ENCODE data around the gene FAM107B.

Gene FAM107B

DNA sequence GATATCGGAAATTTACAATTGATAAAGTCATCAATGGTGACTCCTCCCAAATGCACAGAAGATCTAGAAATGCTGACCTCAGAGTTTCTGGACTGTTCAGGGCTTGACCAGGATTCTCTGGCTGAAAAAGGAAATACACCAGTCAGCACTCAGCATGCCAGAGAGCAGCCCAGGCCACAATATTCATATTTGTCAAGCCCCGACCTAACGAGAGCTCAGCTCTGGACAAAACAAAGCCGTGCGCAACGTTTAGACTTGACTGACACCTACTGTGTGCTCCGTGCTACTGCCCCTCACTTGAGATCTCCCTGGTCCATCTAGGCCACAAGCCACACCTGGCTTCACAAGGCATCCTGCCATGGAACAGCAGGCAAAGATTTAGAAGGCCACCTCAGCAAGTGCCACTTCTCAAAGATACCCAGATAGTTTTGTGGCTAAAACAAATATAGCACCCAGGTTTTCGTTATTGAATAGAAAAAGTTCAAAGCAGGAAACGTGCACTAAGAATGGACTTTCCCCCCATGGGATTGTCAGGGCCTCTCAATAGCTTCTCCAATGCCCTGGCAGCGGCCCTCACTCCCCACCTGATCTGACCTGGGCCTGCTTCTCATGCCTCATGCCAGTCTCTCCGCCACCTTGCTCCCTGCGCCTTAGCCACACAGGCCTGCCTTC, 218.3 kb downstream of the FAM107B start:
- DNase-seq (ENCODE audit: low read depth in 2 of 2), result no peak

DNA sequence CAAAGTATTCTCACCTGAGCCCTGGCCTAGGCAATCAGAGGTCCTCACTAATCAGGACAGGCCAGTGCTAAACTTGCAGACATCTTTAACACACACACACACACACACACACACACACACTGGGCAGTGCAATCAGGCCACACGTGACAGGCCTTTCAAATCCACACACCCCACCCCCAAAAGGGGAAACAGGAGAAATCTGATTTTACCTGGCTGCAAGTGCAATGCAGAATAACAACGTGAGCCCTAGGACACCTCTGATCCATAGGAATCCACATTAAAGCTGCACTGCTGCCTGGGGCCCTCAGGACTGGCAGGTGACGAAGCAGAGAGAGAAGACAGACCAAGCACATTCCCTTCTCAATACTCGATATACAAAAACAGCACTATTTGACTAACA, 218.9 kb downstream of the FAM107B start:
- no peak for DNase-seq (ENCODE audit: low read depth in 2 of 2)

DNA sequence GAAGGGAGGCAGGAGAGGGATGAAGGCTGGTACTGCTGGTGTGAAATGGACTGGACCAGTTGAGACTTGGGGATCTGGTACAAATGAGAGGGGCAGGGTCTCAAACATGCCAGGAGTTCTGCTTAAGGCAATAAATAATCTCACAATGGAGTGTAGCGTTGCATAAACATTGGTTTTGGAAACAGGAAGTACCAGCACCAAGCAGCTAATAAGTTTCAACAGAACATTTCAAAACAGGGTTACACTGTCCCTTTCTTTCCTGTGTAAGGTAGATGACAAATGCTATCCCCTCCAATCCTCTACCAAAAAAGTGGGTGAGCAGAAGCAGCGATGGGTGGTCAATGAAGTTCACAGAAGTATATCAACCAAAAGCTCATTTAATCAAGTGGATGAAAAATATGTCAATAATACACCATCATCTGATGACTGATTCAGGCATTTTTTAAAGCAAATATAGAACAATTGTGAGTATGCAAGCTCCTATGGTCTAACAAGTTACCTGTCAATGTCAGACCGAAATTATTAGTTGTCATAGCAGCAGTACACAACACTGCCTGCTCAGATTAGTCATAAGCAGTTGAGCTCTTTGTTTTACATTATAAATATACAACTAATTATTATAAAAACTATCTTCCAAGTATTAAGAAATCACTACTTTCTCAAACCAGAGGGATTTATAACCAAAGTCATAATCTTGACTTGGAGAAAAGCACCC, 220.0 kb downstream of the FAM107B start:
- DNase-seq (ENCODE audit: low read depth in 2 of 2), result no peak

DNA sequence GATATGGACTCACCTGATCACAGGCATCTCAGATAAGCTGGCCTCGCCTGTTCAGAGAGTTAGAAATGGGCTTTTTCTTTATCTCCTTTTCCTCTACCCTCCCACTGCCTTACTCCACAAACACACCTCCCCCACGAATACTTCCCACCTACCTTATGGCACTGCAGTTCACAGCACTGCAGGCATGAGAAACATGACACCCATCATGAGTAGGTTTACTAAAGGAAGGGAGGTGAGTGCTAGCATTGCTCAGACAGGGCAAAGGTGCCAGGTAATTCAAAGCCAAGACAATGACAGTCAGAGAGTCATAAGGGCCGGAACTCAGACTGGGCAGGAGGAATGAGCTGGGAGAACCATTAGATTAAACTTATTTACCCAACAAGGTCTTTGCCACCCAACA, 220.6 kb downstream of the FAM107B start:
- DNase-seq (ENCODE audit: low read depth in 2 of 2), result no peak

DNA sequence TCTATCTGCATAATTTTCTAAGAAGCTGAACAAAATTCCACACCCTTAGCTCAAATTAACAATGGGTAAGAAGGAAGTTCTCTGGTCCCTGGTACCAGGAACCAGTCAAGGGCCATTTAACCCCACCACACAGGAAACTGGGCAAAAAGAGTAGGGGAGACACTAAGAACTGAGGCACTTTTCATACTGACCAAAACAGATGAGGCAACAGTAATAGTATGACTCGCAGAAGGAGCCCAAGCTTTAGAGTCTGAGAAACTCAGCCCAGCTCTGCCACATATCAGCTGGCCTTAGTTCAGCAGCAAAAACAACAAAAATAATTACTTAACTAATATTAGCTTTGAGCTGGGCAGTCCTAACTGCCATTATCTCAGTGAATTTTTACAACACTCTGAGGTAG, 221.2 kb downstream of the FAM107B start:
- DNase-seq (ENCODE audit: low read depth in 2 of 2), result no peak

DNA sequence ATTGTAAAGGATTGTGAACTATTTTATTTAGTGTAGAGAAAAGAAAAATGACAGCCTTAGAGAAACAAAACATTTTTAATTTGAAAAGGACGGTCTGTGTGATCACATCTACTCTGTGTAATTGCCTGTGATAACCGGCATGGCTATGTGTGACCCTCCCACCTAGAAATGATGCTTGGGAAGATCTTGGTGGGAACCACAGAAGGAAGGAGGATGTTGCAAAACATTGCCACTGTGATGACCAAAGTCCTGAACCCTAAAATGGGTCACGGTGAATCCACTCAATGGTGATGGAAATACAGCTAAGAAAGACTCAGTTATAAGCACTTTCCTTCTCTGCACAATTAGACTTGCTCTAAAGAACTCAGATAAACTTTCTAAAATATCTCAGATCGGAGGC, 222.7 kb downstream of the FAM107B start:
- DNase-seq (ENCODE audit: low read depth in 2 of 2), result no peak

DNA sequence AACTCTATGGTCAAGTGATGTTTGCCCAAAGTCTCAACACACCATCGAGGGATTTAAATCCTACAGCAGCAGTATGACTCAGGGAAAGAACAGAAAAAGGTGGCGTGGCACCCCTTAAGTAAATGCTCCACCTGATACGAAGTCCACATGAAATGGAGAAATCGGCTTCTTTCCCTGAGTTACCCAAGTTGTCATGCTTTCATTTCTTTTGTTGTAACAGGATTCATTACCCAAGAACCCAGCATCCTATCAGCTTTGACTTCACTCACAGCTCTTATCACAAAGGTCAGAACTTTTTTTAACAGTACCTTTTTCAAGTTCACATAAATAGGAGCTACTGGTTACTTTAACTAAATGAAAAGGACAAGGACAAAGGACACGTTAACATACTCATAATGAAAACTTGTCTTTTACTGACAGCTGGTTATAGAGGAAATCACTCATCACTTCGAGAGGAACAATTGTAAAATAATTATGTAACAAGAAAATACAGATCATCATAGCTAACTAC, 224.2 kb downstream of the FAM107B start:
- no peak for DNase-seq (ENCODE audit: low read depth in 2 of 2)

DNA sequence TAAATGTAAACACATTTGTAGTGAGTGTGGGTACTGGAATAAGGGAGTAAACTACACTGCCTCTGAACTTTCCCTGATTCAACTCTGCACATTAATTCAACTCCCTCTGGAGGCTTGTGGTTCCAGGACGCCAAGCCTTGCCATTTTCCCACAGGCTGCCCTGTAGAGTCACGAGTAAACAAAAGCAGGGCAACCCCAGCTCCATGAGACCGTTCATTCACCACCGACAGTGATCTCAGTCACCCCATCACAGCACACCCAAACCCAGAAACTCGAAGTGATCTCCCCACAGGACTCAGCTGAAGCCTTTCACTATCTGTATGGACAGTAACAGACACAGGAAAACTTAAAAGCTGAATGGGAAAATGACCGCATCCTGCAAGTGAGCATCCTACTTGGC, 225.2 kb downstream of the FAM107B start:
- no peak for DNase-seq (ENCODE audit: low read depth in 2 of 2)

DNA sequence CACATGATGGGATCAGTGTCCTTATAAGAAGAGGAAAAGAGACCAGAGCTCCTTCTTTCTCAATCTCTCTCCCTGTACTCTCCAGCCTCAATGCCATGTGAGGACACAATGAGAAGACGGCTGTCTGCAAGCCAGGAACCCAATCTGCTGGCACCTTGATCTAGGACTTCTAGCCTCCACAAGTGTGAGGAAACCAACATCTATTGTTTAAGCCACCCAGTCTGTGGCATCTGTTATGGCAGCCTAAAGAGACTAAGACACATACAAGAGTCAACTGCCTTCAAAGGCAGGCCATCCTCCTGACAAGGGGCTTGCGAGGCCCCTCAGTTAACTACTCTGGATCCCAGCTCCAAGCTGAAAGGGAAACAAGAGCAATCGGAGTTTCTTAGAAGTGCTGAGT, 225.7 kb downstream of the FAM107B start:
- DNase-seq (ENCODE audit: low read depth in 2 of 2), result no peak

DNA sequence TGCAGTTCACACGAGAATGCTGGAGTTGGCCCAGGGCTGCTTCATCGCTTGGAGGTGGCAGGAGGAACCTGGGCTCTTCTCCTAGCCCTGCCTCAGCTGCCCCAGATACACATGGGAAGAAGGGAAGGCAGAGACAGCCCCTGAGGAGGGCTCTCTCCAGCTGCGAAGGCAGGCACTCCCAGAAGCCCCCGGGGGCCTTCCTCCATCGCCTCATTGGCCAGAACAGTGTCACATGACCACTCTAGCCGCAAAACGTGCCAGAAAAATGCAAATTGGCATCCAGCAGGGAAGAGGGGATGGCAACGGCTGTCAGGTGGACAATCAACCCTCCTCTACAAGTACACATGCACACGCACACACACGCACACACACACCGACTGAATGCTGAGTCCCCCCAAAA, 226.2 kb downstream of the FAM107B start:
- DNase-seq (ENCODE audit: low read depth in 2 of 2), result no peak

DNA sequence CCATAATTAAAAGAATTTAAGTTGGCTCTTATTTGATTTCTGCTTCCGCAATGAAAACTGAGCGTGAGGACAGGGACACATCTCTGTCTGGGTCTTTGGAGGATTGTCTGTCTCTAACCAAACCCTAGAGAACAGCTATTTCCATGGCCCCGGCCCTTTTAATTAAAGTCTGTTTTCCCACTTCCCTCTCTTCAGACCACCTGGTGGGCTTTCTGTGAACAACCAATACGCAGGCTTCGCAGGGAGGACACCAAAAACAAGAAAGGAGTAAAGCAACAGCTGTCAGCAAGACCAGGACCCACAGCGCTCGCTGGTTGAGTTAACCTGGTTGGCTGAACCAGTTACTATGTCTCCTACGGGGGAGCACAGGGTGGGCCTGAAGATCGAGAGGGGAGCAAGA, 226.9 kb downstream of the FAM107B start:
- DNase-seq (ENCODE audit: low read depth in 2 of 2), result no peak

DNA sequence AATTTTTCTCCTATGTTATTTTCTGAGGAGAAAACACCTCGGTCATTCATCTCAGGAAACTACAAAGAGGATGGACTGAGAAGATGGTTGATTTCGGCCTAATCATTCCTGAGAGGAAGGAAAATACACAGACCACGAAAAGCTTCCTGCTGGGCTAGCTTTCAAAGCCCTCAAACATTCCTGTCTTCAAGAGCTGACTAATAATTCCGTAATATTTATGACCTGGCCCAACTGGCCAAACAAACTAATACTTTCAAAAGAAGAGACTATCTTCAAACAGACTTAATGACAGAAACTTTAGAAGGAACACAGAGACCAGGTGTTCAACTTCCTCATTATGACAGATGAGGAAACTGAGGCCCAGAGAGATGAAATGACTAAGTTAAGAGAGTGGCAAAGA, 228.9 kb downstream of the FAM107B start:
- no peak for DNase-seq (ENCODE audit: low read depth in 2 of 2)

DNA sequence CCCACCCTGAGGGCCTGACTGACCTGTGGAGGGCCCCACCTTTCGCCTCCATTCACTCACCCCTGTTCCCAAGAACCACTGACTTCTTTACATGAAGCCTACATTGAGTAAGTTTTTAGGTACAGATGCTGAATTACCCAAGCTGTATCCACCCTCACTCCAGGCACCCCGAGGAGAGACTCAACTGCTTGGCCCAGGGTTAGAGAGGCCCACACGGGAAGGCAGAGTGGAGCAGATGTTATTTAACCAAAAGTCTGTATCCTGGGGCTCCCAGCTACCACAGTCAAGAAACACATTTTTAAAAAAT, 230.8 kb downstream of the FAM107B start:
- no peak for DNase-seq (ENCODE audit: low read depth in 2 of 2)

DNA sequence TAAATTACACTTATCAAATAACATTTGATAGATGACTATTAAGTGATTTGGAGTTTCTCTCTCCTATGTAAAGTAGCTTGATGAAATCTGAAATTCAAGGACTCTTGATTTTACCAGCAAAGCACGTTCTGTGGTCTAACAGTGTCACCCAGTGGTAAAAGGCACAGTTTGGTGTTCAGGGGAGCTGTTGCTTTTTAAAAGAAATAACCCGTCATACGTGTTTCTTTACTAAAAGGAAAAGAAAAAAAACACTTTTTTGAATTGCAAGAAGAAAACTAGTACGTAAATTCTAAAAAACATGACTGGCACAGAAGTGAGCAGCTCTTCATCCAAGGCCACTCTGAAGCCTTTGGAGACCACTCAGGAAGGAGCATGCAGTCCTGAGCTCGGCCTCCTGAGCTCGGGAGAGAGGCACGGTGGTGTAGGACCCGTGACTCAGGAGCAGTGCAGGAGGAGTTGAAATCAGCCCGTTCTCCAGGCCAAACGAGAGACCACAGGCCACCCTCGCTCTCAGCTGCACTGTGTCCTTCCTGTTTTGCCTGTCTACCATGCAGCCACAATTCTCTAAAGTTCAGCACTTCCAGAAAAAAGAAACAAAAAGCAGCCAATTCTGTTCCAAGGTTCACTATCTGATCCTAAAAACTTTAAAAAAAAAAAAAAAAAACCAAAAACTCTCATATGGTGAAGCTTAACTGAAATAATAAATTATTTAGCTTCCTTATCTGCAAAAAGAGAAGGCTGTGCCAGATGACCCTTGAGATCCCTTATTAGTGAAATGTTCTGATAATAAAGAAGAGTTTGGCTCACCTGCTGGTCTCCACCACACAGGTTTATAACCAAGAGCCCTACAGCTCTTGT, 231.4 kb downstream of the FAM107B start:
- no peak for DNase-seq (ENCODE audit: low read depth in 2 of 2)

DNA sequence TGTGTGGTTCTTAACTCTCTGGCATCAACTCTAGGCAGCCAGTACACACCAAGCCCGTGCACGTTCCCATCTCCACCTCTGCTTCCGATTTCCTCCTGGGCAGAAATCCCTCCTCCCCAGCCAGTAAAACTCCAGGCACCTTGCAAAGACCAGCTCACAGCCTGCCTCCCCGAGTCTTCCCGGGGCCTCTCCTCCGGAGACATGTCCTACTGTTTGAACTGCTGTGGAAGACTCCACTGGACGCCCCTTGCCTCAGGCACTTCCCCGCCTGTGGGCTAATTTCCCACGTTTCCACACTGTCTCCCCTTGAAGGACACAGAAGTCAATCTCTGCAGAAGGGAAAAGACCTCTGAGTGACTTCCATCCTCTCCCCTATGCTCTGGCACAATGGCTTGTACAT, 233.3 kb downstream of the FAM107B start:
- DNase-seq (ENCODE audit: low read depth in 2 of 2), result no peak

DNA sequence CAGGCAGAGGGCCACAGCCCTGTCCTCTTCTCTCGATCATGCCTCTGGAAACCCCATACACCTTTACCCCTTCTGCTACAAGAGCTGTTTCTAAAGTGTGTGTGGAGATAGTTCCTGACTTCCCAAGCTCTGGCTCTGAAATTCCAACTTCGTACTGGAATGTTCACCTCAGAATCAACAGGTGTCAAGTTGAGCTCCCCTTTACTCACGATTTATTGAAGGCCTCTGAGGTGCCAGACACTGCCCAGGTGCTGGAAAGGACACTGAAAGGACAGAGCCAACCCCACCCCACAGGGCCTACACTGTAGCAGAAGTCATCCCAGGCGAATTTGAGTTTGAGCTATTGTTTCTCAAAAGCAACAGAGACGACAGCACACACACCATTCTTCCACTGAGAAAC, 234.1 kb downstream of the FAM107B start:
- no peak for DNase-seq (ENCODE audit: low read depth in 2 of 2)

DNA sequence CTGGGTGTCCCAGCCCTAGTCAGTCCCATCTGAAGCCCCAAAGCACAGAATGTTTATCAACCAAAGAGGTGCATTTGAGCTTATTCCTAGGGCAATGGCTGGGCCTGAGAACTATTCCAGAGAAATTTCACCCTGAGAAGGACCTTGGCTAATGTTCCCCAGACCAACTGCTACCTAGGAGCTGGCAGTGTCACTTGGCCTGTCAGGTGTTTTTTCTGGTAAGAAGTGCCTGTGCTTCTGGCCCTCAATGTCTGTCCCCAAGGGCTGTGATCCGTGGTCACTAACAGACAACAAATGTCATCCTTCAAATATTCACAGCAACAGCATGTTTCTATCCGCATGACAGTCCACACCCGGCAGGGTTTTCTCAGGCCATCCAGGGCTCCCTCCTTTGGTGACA, 234.6 kb downstream of the FAM107B start:
- no peak for DNase-seq (ENCODE audit: low read depth in 2 of 2)

DNA sequence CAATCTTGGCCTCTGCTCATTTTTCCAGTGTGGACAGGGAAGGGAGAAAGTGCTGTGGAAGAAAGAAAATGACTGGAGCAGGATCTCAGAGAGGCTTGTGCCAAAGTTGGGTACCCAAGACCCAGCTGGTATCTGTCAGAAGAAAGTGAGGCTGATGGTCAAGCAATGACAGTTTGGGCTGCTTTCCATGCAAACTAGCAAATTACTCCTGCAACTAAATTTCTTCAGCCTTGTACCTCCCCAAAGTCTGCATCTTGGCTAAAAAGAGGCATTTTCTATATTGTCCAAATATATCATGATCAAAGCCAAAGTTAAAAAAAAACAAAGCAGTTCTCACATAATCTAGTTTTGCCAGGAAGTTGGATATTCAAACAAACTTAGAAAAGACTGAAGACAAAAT, 235.5 kb downstream of the FAM107B start:
- no peak for DNase-seq (ENCODE audit: low read depth in 2 of 2)

DNA sequence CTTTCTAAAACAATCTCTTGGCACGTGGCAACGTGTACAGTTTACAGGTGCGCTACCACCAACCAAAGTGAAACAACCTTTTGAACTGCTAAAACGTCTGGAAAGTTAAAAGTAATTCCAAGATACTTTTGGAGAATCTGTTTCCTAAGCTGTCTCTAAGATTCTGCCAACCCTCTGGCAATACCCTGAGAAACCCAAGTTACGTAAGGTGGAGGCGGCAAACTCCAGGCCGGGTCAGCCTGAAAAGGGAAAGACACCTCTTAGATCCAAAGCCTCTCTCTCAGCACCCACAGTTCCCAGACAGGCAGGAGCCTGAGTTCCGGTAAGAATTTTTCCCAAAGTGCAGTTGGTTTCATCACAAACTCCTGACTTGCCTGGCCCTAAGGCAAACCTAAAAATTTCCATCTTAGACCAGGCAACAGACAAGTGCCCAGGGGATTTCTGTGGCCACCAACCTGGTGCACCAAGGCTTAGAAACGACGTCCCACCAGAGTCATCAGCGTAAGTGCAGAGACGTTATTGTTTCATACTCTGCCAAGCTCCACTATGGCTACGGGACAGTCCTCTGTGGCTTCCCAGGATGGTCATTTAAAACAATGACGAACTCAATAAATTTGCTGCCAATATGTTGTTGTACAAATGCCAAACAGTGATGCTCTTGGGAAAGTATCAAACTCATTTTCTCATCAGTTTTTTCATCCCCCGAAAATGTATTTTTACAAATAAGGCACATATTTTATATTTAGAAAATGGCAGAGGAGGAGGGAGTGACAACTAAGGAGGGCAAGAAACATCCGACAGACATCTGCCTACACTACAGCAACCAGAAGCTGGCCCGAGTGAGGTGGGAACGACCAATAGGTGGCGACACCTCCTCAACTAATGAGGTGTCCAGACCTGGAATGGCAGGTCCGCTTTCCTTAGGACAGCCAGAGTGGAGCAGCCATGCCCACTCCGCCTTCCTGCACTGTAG, 238.2 kb downstream of the FAM107B start:
- peak; percentile 45 to 47 for DNase-seq (ENCODE audit: low read depth in 2 of 2)

DNA sequence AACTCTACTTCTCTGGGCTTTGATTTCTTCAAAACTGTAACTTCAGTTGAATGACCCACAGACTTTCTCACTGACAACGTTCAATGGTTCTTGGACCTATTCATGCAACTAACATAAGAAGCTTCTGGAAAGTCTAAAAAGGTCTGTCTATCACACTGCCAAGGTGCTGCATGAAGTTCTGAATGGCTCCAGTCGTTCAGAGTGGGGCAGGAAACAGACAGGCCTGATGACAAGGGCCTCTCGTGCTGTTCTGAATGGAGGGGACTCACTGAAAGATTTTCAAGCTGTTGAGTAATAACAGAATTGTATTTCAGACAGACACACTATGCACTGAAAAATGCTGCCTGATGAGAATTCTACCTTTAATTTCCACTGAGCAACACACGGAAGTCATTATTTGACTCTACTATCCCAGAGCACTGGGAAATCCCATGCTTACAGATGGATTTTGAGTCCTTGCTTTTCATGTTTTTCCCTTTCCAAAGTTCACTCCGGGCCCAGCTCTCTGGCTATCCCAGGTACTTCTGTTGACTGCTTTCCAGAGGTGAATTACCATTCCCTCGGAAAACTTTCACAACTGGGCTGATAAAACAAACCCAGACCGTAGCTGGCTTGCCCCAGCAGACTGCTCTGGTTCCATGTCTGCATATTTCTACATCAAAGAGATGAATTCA, 239.1 kb downstream of the FAM107B start:
- DNase-seq (ENCODE audit: low read depth in 2 of 2), result no peak

DNA sequence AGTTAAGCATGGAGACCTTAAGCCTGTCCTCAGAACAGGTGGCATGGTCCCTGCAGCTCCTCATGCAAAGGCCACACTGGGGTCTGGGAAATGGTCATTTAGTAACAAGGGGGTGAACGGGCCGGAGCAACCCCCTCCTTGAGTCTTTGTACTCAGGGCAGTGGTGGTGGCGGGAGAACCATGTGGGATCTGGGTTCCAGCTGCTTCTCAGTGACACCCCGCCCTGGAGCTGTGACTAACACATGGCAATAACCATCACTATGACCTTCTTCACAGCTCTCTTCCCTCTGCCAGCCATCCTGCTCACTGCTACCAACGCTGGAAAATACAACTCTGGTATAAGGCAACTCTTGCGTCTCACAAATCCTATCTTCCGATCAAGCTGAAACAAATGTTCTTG, 240.5 kb downstream of the FAM107B start:
- no peak for DNase-seq (ENCODE audit: low read depth in 2 of 2)

All from stimulated activated CD4-positive, alpha-beta T cell treated with anti-CD3 and anti-CD28 coated beads, Interleukin-4, amount 100 ng/mL, for 48 hours (primary cell).